ENCODE results near the gene CNTN1.
A peak's percentile ranks its signal among the peaks of the same experiment; 100 is the strongest.

The CNTN1 gene

GRCh38 chr12:40953076-40953475, 260.8 kb downstream of the CNTN1 start:
- Histone ChIP-seq H3K9me3 (ENCODE audit: insufficient read depth, low read depth, low read length) (no peaks in the 10 kb centered on the region), H2BK12ac (ENCODE audit: low read length) (no peak overlapping the region), H3K14ac (ENCODE audit: low read length) (no peak overlapping the region), H3K23ac (ENCODE audit: low read length) (no peak overlapping the region), H2BK120ac (ENCODE audit: insufficient read depth, low read length, poor library complexity) (no peak overlapping the region), H4K91ac (ENCODE audit: low read depth, low read length) (no peak overlapping the region), H3K4ac (ENCODE audit: low read depth, low read length) (no peak overlapping the region), H3K4me1 (ENCODE audit: control insufficient read depth in 1 of 2, insufficient read depth in 2 of 2, low read length in 2 of 2) (no peaks in the 10 kb centered on the region), H2AK5ac (ENCODE audit: low read length) (no peak overlapping the region), H2BK5ac (ENCODE audit: low read depth, low read length, poor library complexity) (no peak overlapping the region), H3K27ac (ENCODE audit: low read depth, low read length) (no peak overlapping the region), H4K8ac (ENCODE audit: low read depth, low read length) (no peak overlapping the region), H3K79me1 (ENCODE audit: low read length) (no peaks in the 10 kb centered on the region), H3K27me3 (ENCODE audit: insufficient read depth, low read length) (no peaks in the 10 kb centered on the region), H2AFZ (ENCODE audit: insufficient read depth, low read length, poor library complexity) (no peak overlapping the region), H3K4me2 (ENCODE audit: low read length) (no peak overlapping the region), H3K4me3 (ENCODE audit: low read depth, low read length) (no peak overlapping the region), H3K9ac (ENCODE audit: low read length) (no peak overlapping the region), H3K36me3 (ENCODE audit: control insufficient read depth in 1 of 2, insufficient read depth in 2 of 2, low read length in 2 of 2) (no peaks in the 10 kb centered on the region), H3K79me2 (ENCODE audit: control insufficient read depth, insufficient read depth, low read length, poor library complexity) (no peaks in the 10 kb centered on the region), H4K12ac (ENCODE audit: low read depth, low read length) (no peak overlapping the region), H3K18ac (ENCODE audit: low read length) (no peak overlapping the region)
- WGBS (ENCODE audit: extremely low coverage, insufficient coverage, insufficient read length), result no CpG with 5 or more reads among the region's 2 CpGs
- DNase-seq, result no peak

DNA sequence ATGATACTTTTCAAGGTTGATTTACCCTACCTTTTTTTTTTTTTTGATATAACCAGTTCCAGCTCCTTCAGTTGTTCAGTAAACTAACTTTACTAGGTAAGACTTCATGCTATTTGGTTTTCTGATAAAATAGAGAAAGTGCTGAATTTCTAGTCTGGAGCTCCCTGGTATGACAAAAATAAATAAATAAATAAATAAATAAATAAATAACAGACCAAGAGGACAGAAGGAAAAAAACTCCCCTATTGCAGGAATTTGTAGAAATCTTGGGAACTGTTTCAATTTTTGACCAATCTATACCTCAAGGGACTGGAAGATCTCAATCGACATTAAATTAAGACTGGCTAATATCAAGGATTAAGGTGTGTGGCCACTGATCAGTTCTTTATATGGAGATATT, 265.2 kb downstream of the CNTN1 start:
- Histone ChIP-seq H3K4me1 (ENCODE audit: control insufficient read depth in 1 of 2, insufficient read depth in 2 of 2, low read length in 2 of 2) (no peaks in the 10 kb centered on the region), H3K4me2 (ENCODE audit: low read length) (no peak overlapping the region), H2AFZ (ENCODE audit: insufficient read depth, low read length, poor library complexity) (no peak overlapping the region), H3K9me3 (ENCODE audit: insufficient read depth, low read depth, low read length) (no peaks in the 10 kb centered on the region), H3K27ac (ENCODE audit: low read depth, low read length) (no peak overlapping the region), H2AK5ac (ENCODE audit: low read length) (no peak overlapping the region), H4K12ac (ENCODE audit: low read depth, low read length) (no peak overlapping the region), H2BK120ac (ENCODE audit: insufficient read depth, low read length, poor library complexity) (no peak overlapping the region), H4K91ac (ENCODE audit: low read depth, low read length) (no peak overlapping the region), H2BK12ac (ENCODE audit: low read length) (no peak overlapping the region), H3K4me3 (ENCODE audit: low read depth, low read length) (no peak overlapping the region), H3K18ac (ENCODE audit: low read length) (no peak overlapping the region), H3K4ac (ENCODE audit: low read depth, low read length) (no peak overlapping the region), H3K27me3 (ENCODE audit: insufficient read depth, low read length) (no peaks in the 10 kb centered on the region), H3K23ac (ENCODE audit: low read length) (no peak overlapping the region), H3K36me3 (ENCODE audit: control insufficient read depth in 1 of 2, insufficient read depth in 2 of 2, low read length in 2 of 2) (no peaks in the 10 kb centered on the region), H3K79me2 (ENCODE audit: control insufficient read depth, insufficient read depth, low read length, poor library complexity) (no peaks in the 10 kb centered on the region), H3K9ac (ENCODE audit: low read length) (no peak overlapping the region), H4K8ac (ENCODE audit: low read depth, low read length) (no peak overlapping the region), H2BK5ac (ENCODE audit: low read depth, low read length, poor library complexity) (no peak overlapping the region), H3K14ac (ENCODE audit: low read length) (no peak overlapping the region), H3K79me1 (ENCODE audit: low read length) (no peaks in the 10 kb centered on the region)
- DNase-seq, result no peak
- no CpG with 5 or more reads among the region's 1 CpG for WGBS (ENCODE audit: extremely low coverage, insufficient coverage, insufficient read length)

DNA sequence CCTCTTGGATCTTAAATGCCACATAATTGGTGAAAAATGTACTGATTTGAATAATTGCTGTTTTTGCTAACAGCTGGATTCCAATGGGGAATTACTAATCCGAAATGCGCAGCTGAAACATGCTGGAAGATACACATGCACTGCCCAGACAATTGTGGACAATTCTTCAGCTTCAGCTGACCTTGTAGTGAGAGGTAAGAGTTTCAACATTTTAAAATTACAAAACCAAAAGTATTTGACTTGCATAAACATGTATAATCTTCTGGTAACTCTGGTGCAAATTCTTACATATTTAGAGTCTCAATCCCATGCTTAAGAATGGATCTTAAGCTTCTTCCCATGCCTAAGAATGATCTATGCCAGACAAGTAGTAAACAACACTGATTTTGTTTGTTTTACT, 266.8 kb downstream of the CNTN1 start:
- Histone ChIP-seq H3K36me3 (ENCODE audit: control insufficient read depth in 1 of 2, insufficient read depth in 2 of 2, low read length in 2 of 2) (no peaks in the 10 kb centered on the region), H3K9ac (ENCODE audit: low read length) (no peak overlapping the region), H2BK5ac (ENCODE audit: low read depth, low read length, poor library complexity) (no peak overlapping the region), H4K8ac (ENCODE audit: low read depth, low read length) (no peak overlapping the region), H3K79me2 (ENCODE audit: control insufficient read depth, insufficient read depth, low read length, poor library complexity) (no peaks in the 10 kb centered on the region), H3K18ac (ENCODE audit: low read length) (no peak overlapping the region), H4K12ac (ENCODE audit: low read depth, low read length) (no peak overlapping the region), H4K91ac (ENCODE audit: low read depth, low read length) (no peak overlapping the region), H3K4me2 (ENCODE audit: low read length) (no peak overlapping the region), H2BK12ac (ENCODE audit: low read length) (no peak overlapping the region), H3K4me3 (ENCODE audit: low read depth, low read length) (no peak overlapping the region), H2BK120ac (ENCODE audit: insufficient read depth, low read length, poor library complexity) (no peak overlapping the region), H3K27me3 (ENCODE audit: insufficient read depth, low read length) (no peaks in the 10 kb centered on the region), H2AFZ (ENCODE audit: insufficient read depth, low read length, poor library complexity) (no peak overlapping the region), H3K79me1 (ENCODE audit: low read length) (no peaks in the 10 kb centered on the region), H3K4ac (ENCODE audit: low read depth, low read length) (no peak overlapping the region), H2AK5ac (ENCODE audit: low read length) (no peak overlapping the region), H3K4me1 (ENCODE audit: control insufficient read depth in 1 of 2, insufficient read depth in 2 of 2, low read length in 2 of 2) (no peaks in the 10 kb centered on the region), H3K9me3 (ENCODE audit: insufficient read depth, low read depth, low read length) (no peaks in the 10 kb centered on the region), H3K23ac (ENCODE audit: low read length) (no peak overlapping the region), H3K27ac (ENCODE audit: low read depth, low read length) (no peak overlapping the region), H3K14ac (ENCODE audit: low read length) (no peak overlapping the region)
- WGBS (ENCODE audit: extremely low coverage, insufficient coverage, insufficient read length), result no CpG with 5 or more reads among the region's 2 CpGs
- DNase-seq, result peak; percentile 79 to 95

- no peak overlapping the region for H3K14ac ChIP-seq (ENCODE audit: low read length)
- WGBS (ENCODE audit: extremely low coverage, insufficient coverage, insufficient read length), result no CpG with 5 or more reads among the region's 2 CpGs
- H3K4me3 ChIP-seq (ENCODE audit: low read depth, low read length), result no peak overlapping the region
- no peaks in the 10 kb centered on the region for H3K79me1 ChIP-seq (ENCODE audit: low read length)
- no peak overlapping the region for H3K23ac ChIP-seq (ENCODE audit: low read length)
- no peak overlapping the region for H2BK5ac ChIP-seq (ENCODE audit: low read depth, low read length, poor library complexity)
- H2BK12ac ChIP-seq (ENCODE audit: low read length), result no peak overlapping the region
- H2AK5ac ChIP-seq (ENCODE audit: low read length), result no peak overlapping the region
- no peaks in the 10 kb centered on the region for H3K27me3 ChIP-seq (ENCODE audit: insufficient read depth, low read length)
- H4K91ac ChIP-seq (ENCODE audit: low read depth, low read length), result no peak overlapping the region
- no peak overlapping the region for H3K9ac ChIP-seq (ENCODE audit: low read length)
- no peaks in the 10 kb centered on the region for H3K36me3 ChIP-seq (ENCODE audit: control insufficient read depth in 1 of 2, insufficient read depth in 2 of 2, low read length in 2 of 2)
- no peak overlapping the region for H3K18ac ChIP-seq (ENCODE audit: low read length)
- H4K12ac ChIP-seq (ENCODE audit: low read depth, low read length), result no peak overlapping the region
- no peaks in the 10 kb centered on the region for H3K4me1 ChIP-seq (ENCODE audit: control insufficient read depth in 1 of 2, insufficient read depth in 2 of 2, low read length in 2 of 2)
- no peaks in the 10 kb centered on the region for H3K9me3 ChIP-seq (ENCODE audit: insufficient read depth, low read depth, low read length)
- no peak overlapping the region for H2BK120ac ChIP-seq (ENCODE audit: insufficient read depth, low read length, poor library complexity)
- no peak for DNase-seq
- no peaks in the 10 kb centered on the region for H3K79me2 ChIP-seq (ENCODE audit: control insufficient read depth, insufficient read depth, low read length, poor library complexity)
- no peak overlapping the region for H3K4ac ChIP-seq (ENCODE audit: low read depth, low read length)
- H3K4me2 ChIP-seq (ENCODE audit: low read length), result no peak overlapping the region
- no peak overlapping the region for H2AFZ ChIP-seq (ENCODE audit: insufficient read depth, low read length, poor library complexity)
- no peak overlapping the region for H3K27ac ChIP-seq (ENCODE audit: low read depth, low read length)
- H4K8ac ChIP-seq (ENCODE audit: low read depth, low read length), result no peak overlapping the region
These were observed 271.5 kb downstream of the CNTN1 start for GRCh38 chr12:40963751-40964150.
